Ovary (tissue), 3 donors: ENCODE measurements around the gene DNAH3.

Experiments used
- POLR2A ChIP-seq: fragments of 450-650 bp; IDR thresholded peaks from one replicate; pipeline ENCODE4 v1.6.1; 2017; ENCODE audit warnings: antibody characterized with exemption, mild to moderate bottlenecking, moderate library complexity
- TF ChIP-seq, protein P1 (sequence below), 3 donors: fragments of 450-650 bp in 2 of 3; fragments of 200-600 bp in 1 of 3; IDR thresholded peaks; one replicate each; pipeline versions ENCODE4 v1.5.1 to v1.8.0; 2016 to 2022; ENCODE audit warnings: antibody characterized with exemption in 3 of 3, mild to moderate bottlenecking in 1 of 3
- donor health status: DM: no; HTN: no; CAD: no.

- TF ChIP-seq, protein P1, sequence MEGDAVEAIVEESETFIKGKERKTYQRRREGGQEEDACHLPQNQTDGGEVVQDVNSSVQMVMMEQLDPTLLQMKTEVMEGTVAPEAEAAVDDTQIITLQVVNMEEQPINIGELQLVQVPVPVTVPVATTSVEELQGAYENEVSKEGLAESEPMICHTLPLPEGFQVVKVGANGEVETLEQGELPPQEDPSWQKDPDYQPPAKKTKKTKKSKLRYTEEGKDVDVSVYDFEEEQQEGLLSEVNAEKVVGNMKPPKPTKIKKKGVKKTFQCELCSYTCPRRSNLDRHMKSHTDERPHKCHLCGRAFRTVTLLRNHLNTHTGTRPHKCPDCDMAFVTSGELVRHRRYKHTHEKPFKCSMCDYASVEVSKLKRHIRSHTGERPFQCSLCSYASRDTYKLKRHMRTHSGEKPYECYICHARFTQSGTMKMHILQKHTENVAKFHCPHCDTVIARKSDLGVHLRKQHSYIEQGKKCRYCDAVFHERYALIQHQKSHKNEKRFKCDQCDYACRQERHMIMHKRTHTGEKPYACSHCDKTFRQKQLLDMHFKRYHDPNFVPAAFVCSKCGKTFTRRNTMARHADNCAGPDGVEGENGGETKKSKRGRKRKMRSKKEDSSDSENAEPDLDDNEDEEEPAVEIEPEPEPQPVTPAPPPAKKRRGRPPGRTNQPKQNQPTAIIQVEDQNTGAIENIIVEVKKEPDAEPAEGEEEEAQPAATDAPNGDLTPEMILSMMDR (IDR thresholded peaks at IDR 0.05) = no peak
- no peak for TF ChIP-seq POLR2A
Observed at GRCh38 chr16:20910781-20911321, 239.8 kb downstream of the DNAH3 start.
